ENCODE measurements around the gene CHGA.

The CHGA gene

DNA sequence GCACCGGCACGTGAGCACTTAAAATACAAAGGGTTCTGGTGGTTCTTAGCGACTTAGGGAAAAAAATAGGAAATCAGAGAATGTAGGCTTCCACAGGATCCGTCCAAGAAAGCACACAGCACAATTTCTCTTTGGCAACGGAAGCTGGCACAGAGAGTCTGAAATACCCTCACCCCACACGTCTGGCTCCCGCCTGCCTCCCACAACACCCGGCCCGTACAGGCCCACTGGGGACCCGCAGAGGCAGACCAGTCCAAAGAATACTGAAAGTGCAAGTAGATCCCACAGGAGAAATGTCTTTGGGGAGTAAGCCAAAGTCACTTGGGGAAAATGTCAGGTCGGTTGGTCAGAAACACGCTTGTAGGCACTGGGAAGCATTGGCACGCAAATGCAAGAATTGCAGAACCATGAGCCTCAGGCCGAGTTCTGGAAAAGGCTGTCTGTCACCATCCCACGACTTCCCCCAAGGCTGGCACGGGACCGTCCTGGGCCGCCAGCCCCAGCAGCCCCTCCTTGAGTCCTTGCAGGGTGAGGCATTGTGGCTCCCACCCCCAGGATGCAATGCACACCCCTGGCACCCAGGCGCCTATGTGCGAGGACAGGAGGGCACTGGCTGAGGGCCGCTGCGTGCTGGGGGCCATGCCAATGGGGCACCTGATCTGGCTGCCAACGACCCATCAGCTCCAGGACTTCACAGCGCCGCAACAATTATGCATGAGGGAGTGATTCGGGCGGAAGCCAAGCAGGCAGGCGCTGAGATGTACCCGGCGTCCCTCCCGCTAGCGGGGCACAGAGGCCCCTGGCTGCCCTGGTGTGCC is 29.7 kb downstream of the CHGA start:
- TF ChIP-seq, protein P1, sequence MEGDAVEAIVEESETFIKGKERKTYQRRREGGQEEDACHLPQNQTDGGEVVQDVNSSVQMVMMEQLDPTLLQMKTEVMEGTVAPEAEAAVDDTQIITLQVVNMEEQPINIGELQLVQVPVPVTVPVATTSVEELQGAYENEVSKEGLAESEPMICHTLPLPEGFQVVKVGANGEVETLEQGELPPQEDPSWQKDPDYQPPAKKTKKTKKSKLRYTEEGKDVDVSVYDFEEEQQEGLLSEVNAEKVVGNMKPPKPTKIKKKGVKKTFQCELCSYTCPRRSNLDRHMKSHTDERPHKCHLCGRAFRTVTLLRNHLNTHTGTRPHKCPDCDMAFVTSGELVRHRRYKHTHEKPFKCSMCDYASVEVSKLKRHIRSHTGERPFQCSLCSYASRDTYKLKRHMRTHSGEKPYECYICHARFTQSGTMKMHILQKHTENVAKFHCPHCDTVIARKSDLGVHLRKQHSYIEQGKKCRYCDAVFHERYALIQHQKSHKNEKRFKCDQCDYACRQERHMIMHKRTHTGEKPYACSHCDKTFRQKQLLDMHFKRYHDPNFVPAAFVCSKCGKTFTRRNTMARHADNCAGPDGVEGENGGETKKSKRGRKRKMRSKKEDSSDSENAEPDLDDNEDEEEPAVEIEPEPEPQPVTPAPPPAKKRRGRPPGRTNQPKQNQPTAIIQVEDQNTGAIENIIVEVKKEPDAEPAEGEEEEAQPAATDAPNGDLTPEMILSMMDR (IDR thresholded peaks at IDR 0.05; ENCODE audit: insufficient read depth, low read depth, low read length, missing control alignments) = no peak
- no peak overlapping the region for H3K4me3 ChIP-seq (ENCODE audit: low read depth, low read length)
- DNase-seq (ENCODE audit: low read depth) = no peak

DNA sequence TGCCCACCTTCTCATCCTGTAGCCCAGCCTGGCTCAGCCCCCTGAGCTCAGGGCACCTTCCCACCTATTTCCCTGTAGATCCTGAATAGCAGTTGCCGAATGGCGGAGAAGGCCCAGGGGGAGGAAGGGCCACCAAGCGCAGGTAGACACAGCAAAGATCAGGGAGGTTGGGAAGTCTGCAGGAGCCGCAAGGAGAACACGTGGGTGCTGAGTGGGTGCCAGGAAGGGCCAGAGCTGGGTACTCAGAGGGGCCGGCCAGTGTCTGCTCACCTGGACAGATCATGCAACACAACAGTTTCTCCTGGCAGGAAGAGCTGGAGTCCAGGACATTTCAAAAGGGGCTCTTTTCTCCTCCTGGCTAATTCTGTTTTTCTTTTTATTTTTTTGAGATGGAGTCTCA is 30.6 kb downstream of the CHGA start:
- no peak overlapping the region for H3K4me3 ChIP-seq (ENCODE audit: low read depth, low read length)
- no peak for DNase-seq (ENCODE audit: low read depth)
- TF ChIP-seq, protein P1 (IDR thresholded peaks at IDR 0.05; ENCODE audit: insufficient read depth, low read depth, low read length, missing control alignments) = no peak

DNA sequence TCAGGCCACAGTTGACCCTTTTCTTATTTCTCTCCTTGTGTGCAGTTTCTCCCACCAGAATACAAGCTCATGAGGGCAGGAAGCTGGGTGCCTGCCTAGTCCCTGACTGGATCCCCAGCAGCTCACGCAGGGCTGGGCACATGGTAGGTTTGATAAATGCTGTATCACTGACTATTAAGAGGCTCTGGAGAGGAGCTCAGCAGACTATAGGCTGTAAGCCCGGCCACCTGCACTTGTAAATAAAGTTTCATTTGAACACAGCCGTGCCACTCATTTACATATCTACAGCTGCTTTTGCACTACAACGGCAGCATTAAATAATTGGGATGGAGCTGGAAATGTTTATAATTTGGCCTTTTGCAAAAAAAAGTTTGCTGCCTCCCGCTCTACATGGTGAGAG is 32.0 kb downstream of the CHGA start:
- DNase-seq (ENCODE audit: low read depth) = no peak
- TF ChIP-seq, protein P1 (IDR thresholded peaks at IDR 0.05; ENCODE audit: insufficient read depth, low read depth, low read length, missing control alignments) = no peak
- H3K4me3 ChIP-seq (ENCODE audit: low read depth, low read length) = no peak overlapping the region

DNA sequence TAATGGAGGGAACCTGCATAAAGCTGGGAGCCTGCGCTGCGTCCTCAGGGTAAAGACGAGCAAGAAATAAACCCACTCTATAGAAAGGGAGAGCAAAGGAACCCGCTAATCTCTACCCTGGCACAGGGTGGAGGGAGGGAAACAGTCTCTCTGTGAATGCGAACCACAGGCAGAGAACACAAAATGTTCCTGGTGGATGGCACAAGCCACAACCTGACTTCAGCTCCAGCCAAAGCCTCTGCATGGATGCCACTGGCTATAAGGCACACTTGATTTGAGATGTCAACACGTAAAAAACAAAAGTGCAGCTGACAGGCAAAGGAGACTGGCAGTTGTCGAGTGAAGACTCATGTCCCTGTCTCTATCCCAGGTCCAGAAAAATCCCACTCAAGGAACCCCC is 32.4 kb downstream of the CHGA start:
- H3K4me3 ChIP-seq (ENCODE audit: low read depth, low read length) = no peak overlapping the region
- DNase-seq (ENCODE audit: low read depth) = no peak
- TF ChIP-seq, protein P1 (IDR thresholded peaks at IDR 0.05; ENCODE audit: insufficient read depth, low read depth, low read length, missing control alignments) = no peak

DNA sequence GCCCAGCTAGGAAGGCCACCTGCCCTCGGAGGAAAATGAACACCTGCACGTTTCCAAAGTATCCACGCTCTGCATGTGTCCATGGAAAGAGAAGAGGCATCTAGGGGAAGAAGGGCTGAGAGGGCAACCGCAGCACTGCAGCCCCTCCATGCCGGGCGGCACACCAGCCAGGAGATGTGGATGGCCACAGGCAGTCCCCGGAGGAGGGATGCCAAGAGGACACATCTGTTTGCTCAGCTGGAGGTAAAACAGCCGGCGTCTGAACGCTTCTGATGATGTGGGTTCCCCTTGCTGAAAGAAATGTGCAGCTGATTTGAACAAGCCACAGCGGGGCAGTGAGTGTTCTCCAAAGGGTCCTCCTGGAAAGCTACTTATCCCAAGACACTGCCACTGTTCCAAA is 34.0 kb downstream of the CHGA start:
- TF ChIP-seq, protein P1 (IDR thresholded peaks at IDR 0.05; ENCODE audit: insufficient read depth, low read depth, low read length, missing control alignments) = no peak
- H3K4me3 ChIP-seq (ENCODE audit: low read depth, low read length) = no peak overlapping the region
- DNase-seq (ENCODE audit: low read depth) = no peak

DNA sequence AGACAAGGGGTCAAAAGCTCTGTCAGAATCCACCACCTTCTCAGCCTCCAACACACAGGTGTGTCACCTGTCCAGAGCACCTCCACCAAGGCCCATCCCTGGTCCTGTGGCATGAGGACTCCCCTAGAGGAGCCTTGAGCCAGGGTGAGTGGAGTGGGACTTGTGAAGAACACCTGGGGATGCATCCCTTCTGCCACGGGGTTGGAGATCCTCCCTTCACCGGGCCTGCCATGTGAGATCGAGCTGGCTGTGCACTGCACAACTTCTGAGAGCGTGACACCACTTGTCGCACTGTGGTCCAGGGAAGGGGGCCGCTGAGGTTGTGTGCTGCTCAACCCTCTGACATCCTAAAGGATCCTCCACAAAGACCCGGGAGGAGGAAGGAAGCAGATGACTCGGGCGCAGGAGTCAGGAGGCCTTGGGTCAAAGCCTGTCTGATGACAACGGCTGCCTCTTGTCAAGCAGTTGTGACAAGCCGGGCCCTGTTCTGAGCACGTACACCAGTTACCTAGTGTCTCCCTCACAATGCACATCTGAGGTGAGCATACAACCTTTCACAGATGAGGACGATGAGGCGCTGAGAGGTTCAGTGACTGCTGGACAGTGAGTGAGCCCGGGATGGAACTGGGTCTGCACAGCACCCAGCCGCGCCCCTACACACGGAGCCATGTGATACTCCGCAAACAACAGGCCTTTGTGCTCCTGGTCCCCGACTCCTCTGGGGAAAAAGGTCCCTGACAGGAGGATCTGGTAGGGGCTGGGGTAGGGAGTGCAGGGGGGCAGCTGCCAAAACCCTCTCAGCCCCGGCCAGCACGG is 35.6 kb downstream of the CHGA start:
- TF ChIP-seq, protein P1 (IDR thresholded peaks at IDR 0.05; ENCODE audit: insufficient read depth, low read depth, low read length, missing control alignments) = no peak
- no peak overlapping the region for H3K4me3 ChIP-seq (ENCODE audit: low read depth, low read length)
- DNase-seq (ENCODE audit: low read depth) = no peak
